Measurements from ENCODE around the gene PAFAH1B1.

The PAFAH1B1 gene

DNA sequence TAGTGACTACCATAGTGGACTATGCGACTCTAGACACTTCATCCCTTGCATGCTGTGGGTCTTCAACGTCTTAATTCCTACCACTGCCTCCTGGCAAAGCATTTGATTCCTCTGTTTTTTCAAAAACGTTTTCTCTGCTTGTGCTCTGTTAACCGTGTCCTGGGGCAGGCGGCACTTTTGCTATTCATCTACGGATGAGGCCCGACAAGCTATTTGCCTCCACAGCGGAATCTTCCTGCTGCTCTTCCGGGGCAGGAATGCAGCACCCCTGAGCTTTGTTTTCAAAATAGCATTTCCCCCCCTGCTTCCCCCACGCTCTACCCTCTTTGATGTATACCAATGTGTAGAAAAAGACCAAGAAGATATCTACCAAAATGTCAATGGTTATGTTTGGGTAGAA lies 42.0 kb upstream of the PAFAH1B1 start:
- no peaks in the 10 kb centered on the region for H3K9me3 ChIP-seq (ENCODE audit: control insufficient read depth, low read length)
- no peak overlapping the region for H3K4me2 ChIP-seq (ENCODE audit: low read length)
- no peaks in the 10 kb centered on the region for H3K27me3 ChIP-seq (ENCODE audit: control insufficient read depth, insufficient read depth, low read length)
- H3K9ac ChIP-seq: no peak overlapping the region
- no peak overlapping the region for H3K27ac ChIP-seq
- H3K4me3 ChIP-seq (ENCODE audit: low read depth, low read length): no peak overlapping the region
- H2AFZ ChIP-seq: no peak overlapping the region
- no peaks in the 10 kb centered on the region for H3K79me2 ChIP-seq
- H3K4me1 ChIP-seq: no peaks in the 10 kb centered on the region
- no peaks in the 10 kb centered on the region for H3K36me3 ChIP-seq (ENCODE audit: control insufficient read depth, insufficient read depth, low read length)
- TF ChIP-seq, protein P1, sequence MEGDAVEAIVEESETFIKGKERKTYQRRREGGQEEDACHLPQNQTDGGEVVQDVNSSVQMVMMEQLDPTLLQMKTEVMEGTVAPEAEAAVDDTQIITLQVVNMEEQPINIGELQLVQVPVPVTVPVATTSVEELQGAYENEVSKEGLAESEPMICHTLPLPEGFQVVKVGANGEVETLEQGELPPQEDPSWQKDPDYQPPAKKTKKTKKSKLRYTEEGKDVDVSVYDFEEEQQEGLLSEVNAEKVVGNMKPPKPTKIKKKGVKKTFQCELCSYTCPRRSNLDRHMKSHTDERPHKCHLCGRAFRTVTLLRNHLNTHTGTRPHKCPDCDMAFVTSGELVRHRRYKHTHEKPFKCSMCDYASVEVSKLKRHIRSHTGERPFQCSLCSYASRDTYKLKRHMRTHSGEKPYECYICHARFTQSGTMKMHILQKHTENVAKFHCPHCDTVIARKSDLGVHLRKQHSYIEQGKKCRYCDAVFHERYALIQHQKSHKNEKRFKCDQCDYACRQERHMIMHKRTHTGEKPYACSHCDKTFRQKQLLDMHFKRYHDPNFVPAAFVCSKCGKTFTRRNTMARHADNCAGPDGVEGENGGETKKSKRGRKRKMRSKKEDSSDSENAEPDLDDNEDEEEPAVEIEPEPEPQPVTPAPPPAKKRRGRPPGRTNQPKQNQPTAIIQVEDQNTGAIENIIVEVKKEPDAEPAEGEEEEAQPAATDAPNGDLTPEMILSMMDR (IDR thresholded peaks at IDR 0.05): no peak

GRCh38 chr17:2551928-2552327 lies 41.5 kb upstream of the PAFAH1B1 start:
- Histone ChIP-seq H3K27me3 (ENCODE audit: control insufficient read depth, insufficient read depth, low read length) (no peaks in the 10 kb centered on the region), H3K4me3 (ENCODE audit: low read depth, low read length) (no peak overlapping the region), H3K79me2 (no peaks in the 10 kb centered on the region), H3K9ac (no peak overlapping the region), H3K36me3 (ENCODE audit: control insufficient read depth, insufficient read depth, low read length) (no peaks in the 10 kb centered on the region), H3K4me2 (ENCODE audit: low read length) (no peak overlapping the region), H3K4me1 (no peaks in the 10 kb centered on the region), H3K27ac (no peak overlapping the region), H3K9me3 (ENCODE audit: control insufficient read depth, low read length) (no peaks in the 10 kb centered on the region), H2AFZ (no peak overlapping the region)
- TF ChIP-seq, protein P1 (IDR thresholded peaks at IDR 0.05): no peak

- no peak overlapping the region for H3K9ac ChIP-seq
- no peak overlapping the region for H3K4me3 ChIP-seq (ENCODE audit: low read depth, low read length)
- H3K27me3 ChIP-seq (ENCODE audit: control insufficient read depth, insufficient read depth, low read length): no peaks in the 10 kb centered on the region
- no peaks in the 10 kb centered on the region for H3K36me3 ChIP-seq (ENCODE audit: control insufficient read depth, insufficient read depth, low read length)
- H3K4me2 ChIP-seq (ENCODE audit: low read length): no peak overlapping the region
- no peak overlapping the region for H2AFZ ChIP-seq
- TF ChIP-seq, protein P1 (IDR thresholded peaks at IDR 0.05): no peak
- no peaks in the 10 kb centered on the region for H3K4me1 ChIP-seq
- no peaks in the 10 kb centered on the region for H3K9me3 ChIP-seq (ENCODE audit: control insufficient read depth, low read length)
- H3K79me2 ChIP-seq: no peaks in the 10 kb centered on the region
- H3K27ac ChIP-seq: no peak overlapping the region
These were observed 32.8 kb upstream of the PAFAH1B1 start for GRCh38 chr17:2560658-2561057.

DNA sequence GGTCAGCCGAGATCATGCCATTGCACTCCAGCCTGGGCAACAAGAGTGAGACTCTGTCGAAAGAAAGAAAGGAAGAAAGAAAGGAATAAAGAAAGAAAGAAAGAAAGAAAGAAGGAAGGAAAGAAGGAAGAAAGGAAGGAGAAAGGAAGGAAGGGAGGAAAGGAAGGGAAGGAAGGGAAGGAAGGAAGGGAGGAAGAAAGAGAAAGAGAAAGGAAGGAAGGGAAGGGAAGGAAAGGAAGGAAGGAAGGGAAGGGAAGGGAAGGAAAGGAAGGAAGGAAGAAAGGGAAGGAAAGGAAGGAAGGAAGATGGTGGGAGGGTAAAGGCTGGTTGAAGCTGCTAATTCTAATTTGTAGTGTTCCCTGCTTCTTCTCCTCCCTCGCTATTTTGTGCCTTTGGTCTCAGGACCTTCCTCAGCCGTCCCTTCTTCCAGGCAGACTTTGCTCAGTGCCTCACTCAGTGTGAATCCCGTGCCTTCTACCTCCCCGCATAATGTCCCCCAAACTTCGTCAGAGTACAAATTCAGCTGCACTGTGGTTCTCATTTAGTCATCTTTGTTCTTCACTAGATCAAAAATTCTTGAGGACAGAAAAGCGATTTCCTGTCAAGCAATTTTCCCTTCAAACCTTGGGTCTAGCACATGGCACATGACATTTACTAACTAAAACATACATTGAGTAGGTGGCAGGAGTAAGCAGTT lies 31.1 kb upstream of the PAFAH1B1 start:
- H2AFZ ChIP-seq: no peak overlapping the region
- no peaks in the 10 kb centered on the region for H3K9me3 ChIP-seq (ENCODE audit: control insufficient read depth, low read length)
- H3K79me2 ChIP-seq: no peaks in the 10 kb centered on the region
- H3K36me3 ChIP-seq (ENCODE audit: control insufficient read depth, insufficient read depth, low read length): no peaks in the 10 kb centered on the region
- H3K9ac ChIP-seq: no peak overlapping the region
- H3K27ac ChIP-seq: no peak overlapping the region
- no peaks in the 10 kb centered on the region for H3K27me3 ChIP-seq (ENCODE audit: control insufficient read depth, insufficient read depth, low read length)
- no peaks in the 10 kb centered on the region for H3K4me1 ChIP-seq
- H3K4me2 ChIP-seq (ENCODE audit: low read length): no peak overlapping the region
- H3K4me3 ChIP-seq (ENCODE audit: low read depth, low read length): no peak overlapping the region
- TF ChIP-seq, protein P1 (IDR thresholded peaks at IDR 0.05): no peak

DNA sequence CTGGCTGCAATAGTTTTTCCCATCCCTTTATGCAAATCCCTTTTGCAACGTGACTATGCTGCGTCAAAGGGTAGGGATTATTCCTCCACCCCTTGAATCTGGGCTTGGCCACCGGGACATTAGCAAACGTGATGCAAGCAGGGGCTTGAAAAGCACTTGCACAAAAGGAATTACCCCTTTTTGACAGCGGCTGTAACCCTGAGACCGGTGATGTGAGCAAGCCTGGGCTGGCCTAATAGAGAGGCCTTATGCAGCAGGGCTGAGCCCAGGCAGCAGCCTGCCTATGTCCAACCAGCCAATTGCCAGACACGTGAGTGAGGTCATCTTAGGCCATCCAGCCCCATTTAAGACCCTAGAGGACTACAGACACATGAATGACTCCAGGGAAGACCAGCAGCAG lies 30.4 kb upstream of the PAFAH1B1 start:
- TF ChIP-seq, protein P1 (IDR thresholded peaks at IDR 0.05): no peak
- Histone ChIP-seq H3K4me1 (no peaks in the 10 kb centered on the region), H3K9ac (no peak overlapping the region), H3K36me3 (ENCODE audit: control insufficient read depth, insufficient read depth, low read length) (no peaks in the 10 kb centered on the region), H3K4me2 (ENCODE audit: low read length) (no peak overlapping the region), H3K27me3 (ENCODE audit: control insufficient read depth, insufficient read depth, low read length) (no peaks in the 10 kb centered on the region), H3K9me3 (ENCODE audit: control insufficient read depth, low read length) (no peaks in the 10 kb centered on the region), H3K4me3 (ENCODE audit: low read depth, low read length) (no peak overlapping the region), H2AFZ (no peak overlapping the region), H3K79me2 (no peaks in the 10 kb centered on the region), H3K27ac (no peak overlapping the region)

All from parathyroid adenoma (tissue), 2 donors.